HepG2 (cell line): ENCODE data around the gene TOMM22. TPM values are rescaled to one million over a fixed set of nuclear protein-coding genes. Genes with fewer than 3 reads are reported as not detected.

ENCODE experiments used
- BHLHE40 ChIP-seq: IDR thresholded peaks from 2 replicates; pipeline ENCODE4 v1.6.1; 2011; ENCODE audit warnings: low read length, improper control_type of control experiment
- BORCS8-MEF2B ChIP-seq: sonication (generic); formaldehyde crosslinking; IDR thresholded peaks from 2 replicates; pipeline ENCODE4 v1.8.0; 2022; ENCODE audit warnings: mild to moderate bottlenecking, missing genetic modification reagents
- GMEB1 ChIP-seq: sonication (generic); formaldehyde crosslinking; IDR thresholded peaks from 2 replicates; pipeline ENCODE4 v1.5.1; 2020; ENCODE audit warnings: missing genetic modification reagents, mild to moderate bottlenecking, borderline replicate concordance
- HNF4A ChIP-seq: sonication (generic); formaldehyde crosslinking; IDR thresholded peaks from 2 replicates; pipeline ENCODE4 v1.4.0; 2020; ENCODE audit warnings: missing genetic modification reagents
- HOXD1 ChIP-seq: sonication (generic); formaldehyde crosslinking; IDR thresholded peaks from 2 replicates; pipeline ENCODE4 v1.5.0; 2020; ENCODE audit warnings: missing genetic modification reagents
- KLF12 ChIP-seq: sonication (generic); formaldehyde crosslinking; IDR thresholded peaks from 2 replicates; pipeline ENCODE4 v1.4.0; 2020; ENCODE audit warnings: missing genetic modification reagents, borderline replicate concordance
- MLX ChIP-seq: IDR thresholded peaks from 2 replicates; pipeline ENCODE4 v1.6.1; 2016
- NFRKB ChIP-seq: fragments of 450-650 bp; IDR thresholded peaks from 2 replicates; pipeline ENCODE4 v1.6.1; 2017
- PRDM15 ChIP-seq: sonication (generic); formaldehyde crosslinking; IDR thresholded peaks from 2 replicates; pipeline ENCODE4 v1.4.0; 2020; ENCODE audit warnings: missing genetic modification reagents
- REXO4 ChIP-seq: sonication (generic); formaldehyde crosslinking; IDR thresholded peaks from 2 replicates; pipeline ENCODE4 v1.8.0; 2022; ENCODE audit warnings: missing genetic modification reagents, mild to moderate bottlenecking, borderline replicate concordance
- SSRP1 ChIP-seq: IDR thresholded peaks from 2 replicates; pipeline ENCODE4 v1.6.1; 2016; ENCODE audit warnings: control low read depth
- TBX3 ChIP-seq: fragments of 450-650 bp; IDR thresholded peaks from 2 replicates; pipeline ENCODE4 v1.6.1; 2017; ENCODE audit warnings: antibody characterized with exemption, mild to moderate bottlenecking, inconsistent platforms, borderline replicate concordance
- THAP11 ChIP-seq: IDR thresholded peaks from 2 replicates; pipeline ENCODE4 v1.6.1; 2016; ENCODE audit warnings: missing biosample characterization, missing genetic modification reagents
- THRA ChIP-seq: sonication (generic); formaldehyde crosslinking; IDR thresholded peaks from 2 replicates; pipeline ENCODE4 v1.4.0; 2020; ENCODE audit warnings: missing genetic modification reagents, borderline replicate concordance
- TRIM22 ChIP-seq: fragments of 450-650 bp; IDR thresholded peaks from 2 replicates; pipeline ENCODE4 v1.6.1; 2017
- ZNF251 ChIP-seq: sonication (generic); formaldehyde crosslinking; IDR thresholded peaks from 2 replicates; pipeline ENCODE4 v1.9.0; 2021; ENCODE audit warnings: mild to moderate bottlenecking, missing genetic modification reagents
- ZNF605 ChIP-seq: sonication (generic); formaldehyde crosslinking; IDR thresholded peaks from 2 replicates; pipeline ENCODE4 v1.8.0; 2022; ENCODE audit warnings: mild to moderate bottlenecking, missing genetic modification reagents
- ZNF773 ChIP-seq: sonication (generic); formaldehyde crosslinking; IDR thresholded peaks from 2 replicates; pipeline ENCODE4 v1.4.0; 2020; ENCODE audit warnings: missing genetic modification reagents, borderline replicate concordance
- ZNF780A ChIP-seq: sonication (generic); formaldehyde crosslinking; IDR thresholded peaks from 2 replicates; pipeline ENCODE4 v1.8.0; 2022; ENCODE audit warnings: mild to moderate bottlenecking, missing genetic modification reagents, moderate library complexity
- ZNF790 ChIP-seq: sonication (generic); formaldehyde crosslinking; IDR thresholded peaks from 2 replicates; pipeline ENCODE4 v1.8.0; 2022; ENCODE audit warnings: missing genetic modification reagents, mild to moderate bottlenecking, borderline replicate concordance
- polyA plus RNA-seq, 8 experiments: library from polyadenylated mRNA; depleted of rRNA in 3 of 8; stranded (reverse) in 7 of 8; unstranded in 1 of 8; fragments of >200 nt; fragmentation: Illumina TruSeq in 4 of 8; extraction: Trizol in 4 of 8; gene quantifications; 2 replicates each; pipeline versions ENCODE4 v1.2.1 to v1.2.3, GENCODE V29; 2011 to 2016; ENCODE audit warnings: low read depth in 4 of 8, missing spikeins in 1 of 8, mixed read lengths in 1 of 8; ENCODE audit not compliant: insufficient read depth in 1 of 8
- total RNA-seq, 5 experiments: library from RNA; depleted of rRNA; stranded (reverse); fragments of >200 nt; fragmentation: Illumina TruSeq; extraction: Trizol; gene quantifications; 2 replicates each; pipeline ENCODE4 v1.2.3, GENCODE V29; 2016; ENCODE audit warnings: low read depth in 1 of 5

Gene TOMM22
- total and polyA plus RNA-seq, 2 of the 13 experiments (the other 11 are each of a cell fraction or from before 2014, with no cell fraction given) = 46.9 to 118 TPM

GRCh38 chr22:38656256-38657044 lies 25.3 kb upstream of the TOMM22 start, which contains the start of the genes CBY1 and FAM227A (continued):
- TF ChIP-seq MLX (CRISPR knock-in tag) = no peak
- no peak; the same call in 1 of the 2 replicates for TF ChIP-seq BORCS8-MEF2B (CRISPR knock-in tag)
- no peak for TF ChIP-seq TRIM22
- no peak for TF ChIP-seq REXO4 (CRISPR knock-in tag)
- peak; percentile 95 for TF ChIP-seq BHLHE40
- TF ChIP-seq ZNF773 (CRISPR knock-in tag) = 0 out of 2 replicates have a peak, but pooled peaks have one; percentile 70
- no peak for TF ChIP-seq THRA
- TF ChIP-seq ZNF780A (CRISPR knock-in tag) = no peak
- peak; percentile 69 for TF ChIP-seq THAP11
- TF ChIP-seq GMEB1 (CRISPR knock-in tag) = no peak
- no peak for TF ChIP-seq NFRKB
- peak; percentile 60; the same call in 1 of the 2 replicates for TF ChIP-seq HOXD1 (CRISPR knock-in tag)
- no peak; the same call in 1 of the 2 replicates for TF ChIP-seq ZNF605
- no peak for TF ChIP-seq ZNF251 (CRISPR knock-in tag)
- no peak; the same call in 1 of the 2 replicates for TF ChIP-seq HNF4A (CRISPR knock-in tag)
- TF ChIP-seq SSRP1 (CRISPR knock-in tag) = no peak
- TF ChIP-seq ZNF790 = peak; percentile 50; the same call in 1 of the 2 replicates
- TF ChIP-seq KLF12 (CRISPR knock-in tag) = peak; percentile 80; the same call in 1 of the 2 replicates
- TF ChIP-seq TBX3 = no peak
- TF ChIP-seq PRDM15 (CRISPR knock-in tag) = 0 out of 2 replicates have a peak, but pooled peaks have one; percentile 21
